IMR-90 (cell line): ENCODE measurements around the gene GUCY2C. TPM values are rescaled to one million over a fixed set of nuclear protein-coding genes. Genes with fewer than 3 reads are reported as not detected.

Experiments used
- ATAC-seq: fragments of 200-7000 bp; cut with Tn5 transposase; 2 replicates; pipeline ENCODE4 v1.9.1; 2020; ENCODE audit warnings: low read depth, mild to moderate bottlenecking, moderate library complexity
- BruUV-seq: library from RNA; stranded (reverse); fragments of 400-500 nt; replicated peaks from 2 replicates; lab custom pipeline; 2021; lab: Mats Ljungman, UMichigan
- CTCF ChIA-PET: fragments of 300-600 bp; formaldehyde crosslinking; extraction: SDS; loops from one replicate; lab custom pipeline; 2021; ENCODE audit warnings: antibody characterized with exemption; lab: Yijun Ruan, JAX
- POLR2A ChIA-PET: fragments of 300-600 bp; sonication (Branson Sonifier 250); formaldehyde crosslinking; loops from one replicate; lab custom pipeline; 2022; ENCODE audit warnings: antibody characterized with exemption; ENCODE audit not compliant: unreplicated experiment; lab: Charles Lee
- DNase-seq: peaks from one replicate; pipeline ENCODE4 v3.0.0; 2013
- H2AFZ ChIP-seq: replicated peaks from 2 replicates; pipeline ENCODE3; 2013; ENCODE audit warnings: low read length, mild to moderate bottlenecking; ENCODE audit not compliant: poor library complexity
- H2AK5ac ChIP-seq: 2 replicates; pipeline ENCODE4 v1.6.1; 2013; ENCODE audit warnings: low read depth, low read length, inconsistent platforms
- H2AK9ac ChIP-seq: replicated peaks from 2 replicates; pipeline ENCODE3; 2013; ENCODE audit warnings: mild to moderate bottlenecking, low read depth, low read length, moderate library complexity; ENCODE audit not compliant: poor library complexity
- H2BK120ac ChIP-seq: 2 replicates; pipeline ENCODE4 v1.6.1; 2013; ENCODE audit warnings: low read depth, low read length, inconsistent platforms
- H2BK15ac ChIP-seq: 3 replicates; pipeline ENCODE4 v1.6.1; 2013; ENCODE audit warnings: low read depth, low read length, inconsistent platforms
- H2BK20ac ChIP-seq: 2 replicates; pipeline ENCODE4 v1.6.1; 2013; ENCODE audit warnings: low read depth, mild to moderate bottlenecking, inconsistent platforms, low read length, moderate library complexity
- H2BK5ac ChIP-seq: 2 replicates; pipeline ENCODE4 v1.6.1; 2013; ENCODE audit warnings: mild to moderate bottlenecking, low read depth, low read length, inconsistent platforms; ENCODE audit not compliant: poor library complexity, severe bottlenecking
- H3K14ac ChIP-seq: replicated peaks from 2 replicates; pipeline ENCODE4 v1.6.1; 2013; ENCODE audit warnings: low read depth, low read length, inconsistent platforms
- H3K18ac ChIP-seq: 2 replicates; pipeline ENCODE4 v1.6.1; 2013; ENCODE audit warnings: low read depth, low read length, control low read depth
- H3K23ac ChIP-seq: 2 replicates; pipeline ENCODE4 v1.6.1; 2013; ENCODE audit warnings: low read depth, low read length, inconsistent platforms
- H3K27ac ChIP-seq: 2 replicates; pipeline ENCODE4 v1.5.1; 2013; ENCODE audit warnings: mild to moderate bottlenecking, control low read depth, low read length; ENCODE audit not compliant: insufficient read depth
- H3K27me3 ChIP-seq: 2 replicates; pipeline ENCODE4 v1.6.1; 2013; ENCODE audit warnings: low read length; ENCODE audit not compliant: control insufficient read depth, insufficient read depth
- H3K36me3 ChIP-seq: 2 replicates; pipeline ENCODE4 v1.6.1; 2013; ENCODE audit warnings: low read length, mixed read lengths; ENCODE audit not compliant: control insufficient read depth, insufficient read depth
- H3K4ac ChIP-seq: 2 replicates; pipeline ENCODE4 v1.6.1; 2013; ENCODE audit warnings: low read depth, low read length, inconsistent platforms
- H3K4me1 ChIP-seq: 2 replicates; pipeline ENCODE4 v1.6.1; 2013; ENCODE audit warnings: low read length, mixed read lengths; ENCODE audit not compliant: control insufficient read depth, insufficient read depth
- H3K4me2 ChIP-seq: 2 replicates; pipeline ENCODE4 v1.6.1; 2013; ENCODE audit warnings: low read depth, mild to moderate bottlenecking, control low read depth, low read length, moderate library complexity
- H3K4me3 ChIP-seq: 2 replicates; pipeline ENCODE4 v1.5.1; 2013; ENCODE audit warnings: low read depth, mild to moderate bottlenecking, control low read depth, low read length, moderate library complexity; ENCODE audit not compliant: insufficient read depth
- H3K56ac ChIP-seq: 2 replicates; pipeline ENCODE4 v1.6.1; 2013; ENCODE audit warnings: low read length, inconsistent platforms; ENCODE audit not compliant: insufficient read depth; ENCODE audit errors: extremely low read depth
- H3K79me1 ChIP-seq, 2 experiments: 2 replicates each; pipeline ENCODE4 v1.6.1; 2013; ENCODE audit warnings: low read length in 2 of 2, inconsistent platforms in 1 of 2, low read depth in 1 of 2
- H3K9ac ChIP-seq: 2 replicates; pipeline ENCODE4 v1.6.1; 2013; ENCODE audit warnings: low read depth, low read length, control low read depth
- H3K9me1 ChIP-seq: 2 replicates; pipeline ENCODE4 v1.6.1; 2013; ENCODE audit warnings: low read length, inconsistent platforms; ENCODE audit not compliant: insufficient read depth
- H3K9me3 ChIP-seq: 2 replicates; pipeline ENCODE4 v1.6.1; 2013; ENCODE audit warnings: low read length; ENCODE audit not compliant: control insufficient read depth, insufficient read depth
- H4K20me1 ChIP-seq: 2 replicates; pipeline ENCODE4 v1.6.1; 2013; ENCODE audit warnings: low read length, inconsistent platforms; ENCODE audit not compliant: insufficient read depth
- H4K5ac ChIP-seq: 2 replicates; pipeline ENCODE4 v1.6.1; 2013; ENCODE audit warnings: mild to moderate bottlenecking, low read depth, low read length, control low read depth
- H4K8ac ChIP-seq, 2 experiments: 2 replicates each; pipeline ENCODE4 v1.6.1; 2013; ENCODE audit warnings: low read depth in 2 of 2, low read length in 2 of 2, control low read depth in 1 of 2, inconsistent platforms in 1 of 2
- H4K91ac ChIP-seq: 2 replicates; pipeline ENCODE4 v1.6.1; 2013; ENCODE audit warnings: low read depth, low read length, inconsistent platforms; ENCODE audit not compliant: insufficient read depth
- WGBS, 2 experiments: methylation state at CpG; one replicate each; pipeline versions ENCODE4 v1.1.5 to v1.1.7; 2013; ENCODE audit warnings: missing lambda C conversion rate in 2 of 2; ENCODE audit not compliant: insufficient read length in 1 of 2; ENCODE audit errors: extremely low coverage in 2 of 2; 5-methylcytosine and 5-hydroxymethylcytosine counted together
- dilution Hi-C: fragments of 300-500 bp; cut with HindIII; formaldehyde crosslinking; loops from one replicate; pipeline ENCODE4 v1.14.3; 2018; ENCODE audit warnings: low sequenced_read_pairs; ENCODE audit not compliant: unreplicated experiment
- in situ Hi-C: fragments of 300-500 bp; cut with MboI; formaldehyde crosslinking; loops from 3 replicates; pipeline ENCODE4 v1.14.3; 2019; ENCODE audit warnings: low sequenced_read_pairs, inconsistent platforms, mixed read lengths
- intact Hi-C: fragments of 100-400 bp; cut with micrococcal nuclease; formaldehyde crosslinking; loops from 2 replicates; pipeline ENCODE4 v1.10.0; 2022
- polyA plus RNA-seq, 3 experiments: library from polyadenylated mRNA; depleted of rRNA; stranded (reverse); fragments of >200 nt; gene quantifications; 2 replicates each; pipeline ENCODE4 v1.2.3, GENCODE V29; 2012; ENCODE audit warnings: low replicate concordance in 1 of 3
- total RNA-seq: library from RNA; depleted of rRNA; stranded (reverse); fragments of >200 nt; gene quantifications from 2 replicates; pipeline ENCODE4 v1.2.3, GENCODE V29; 2012
- TF ChIP-seq, protein P1 (sequence below): conservative IDR thresholded peaks from 2 replicates; pipeline ENCODE4 v1.5.1; 2012; ENCODE audit warnings: mild to moderate bottlenecking, low read depth, low read length, improper control_type of control experiment

GUCY2C gene
- total and polyA plus RNA-seq, 2 of the 4 experiments (the other 2 are of a cell fraction), result not detected

DNA sequence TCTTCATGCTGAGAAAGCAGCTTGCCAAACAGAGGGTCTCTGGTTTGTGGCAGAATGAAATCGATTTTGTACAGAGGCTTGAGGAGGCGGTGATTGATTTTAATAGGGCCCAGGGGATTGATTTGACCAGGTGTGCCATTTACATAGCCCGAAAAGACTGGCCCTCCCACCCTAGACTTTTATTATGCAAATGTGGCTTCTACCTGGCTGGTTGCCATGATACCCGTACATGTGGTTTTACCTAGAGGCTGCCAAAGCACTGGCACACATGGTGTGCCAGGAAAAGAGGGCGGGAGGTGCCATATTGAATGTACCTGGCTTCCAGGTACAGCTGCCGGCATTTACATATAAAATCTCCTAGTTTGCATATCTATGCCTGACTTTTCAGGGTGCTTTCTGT, 18.0 kb upstream of the GUCY2C start:
- no peaks in the 10 kb centered on the region for H3K9me1 ChIP-seq
- H4K20me1 ChIP-seq, result no peaks in the 10 kb centered on the region
- no peak overlapping the region for H2AK9ac ChIP-seq
- POLR2A ChIA-PET, result no interaction called here
- no TSS peak for BruUV-seq
- H4K91ac ChIP-seq, result no peak overlapping the region
- no peaks in the 10 kb centered on the region for H3K36me3 ChIP-seq
- no peak overlapping the region for H4K5ac ChIP-seq
- no peak overlapping the region for H3K9ac ChIP-seq
- TF ChIP-seq, protein P1, sequence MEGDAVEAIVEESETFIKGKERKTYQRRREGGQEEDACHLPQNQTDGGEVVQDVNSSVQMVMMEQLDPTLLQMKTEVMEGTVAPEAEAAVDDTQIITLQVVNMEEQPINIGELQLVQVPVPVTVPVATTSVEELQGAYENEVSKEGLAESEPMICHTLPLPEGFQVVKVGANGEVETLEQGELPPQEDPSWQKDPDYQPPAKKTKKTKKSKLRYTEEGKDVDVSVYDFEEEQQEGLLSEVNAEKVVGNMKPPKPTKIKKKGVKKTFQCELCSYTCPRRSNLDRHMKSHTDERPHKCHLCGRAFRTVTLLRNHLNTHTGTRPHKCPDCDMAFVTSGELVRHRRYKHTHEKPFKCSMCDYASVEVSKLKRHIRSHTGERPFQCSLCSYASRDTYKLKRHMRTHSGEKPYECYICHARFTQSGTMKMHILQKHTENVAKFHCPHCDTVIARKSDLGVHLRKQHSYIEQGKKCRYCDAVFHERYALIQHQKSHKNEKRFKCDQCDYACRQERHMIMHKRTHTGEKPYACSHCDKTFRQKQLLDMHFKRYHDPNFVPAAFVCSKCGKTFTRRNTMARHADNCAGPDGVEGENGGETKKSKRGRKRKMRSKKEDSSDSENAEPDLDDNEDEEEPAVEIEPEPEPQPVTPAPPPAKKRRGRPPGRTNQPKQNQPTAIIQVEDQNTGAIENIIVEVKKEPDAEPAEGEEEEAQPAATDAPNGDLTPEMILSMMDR, result no peak
- no peak for ATAC-seq
- H3K4me3 ChIP-seq, result no peak overlapping the region
- H2AFZ ChIP-seq, result no peak overlapping the region
- H3K27me3 ChIP-seq, result peaks cover 4% of the 10 kb centered on the region; the same call in 1 of the 2 replicates
- H3K14ac ChIP-seq, result no peak overlapping the region
- no peak for DNase-seq
- H2BK5ac ChIP-seq, result no peak overlapping the region
- H2AK5ac ChIP-seq, result no peak overlapping the region
- WGBS, 2 experiments, result 20% methylated on average over 1 of the region's 6 CpGs; no CpG with 5 or more reads in 1 of the 2 experiments
- no peak overlapping the region for H2BK20ac ChIP-seq
- H3K18ac ChIP-seq, result no peak overlapping the region
- no peaks in the 10 kb centered on the region for H3K79me1 ChIP-seq
- H2BK15ac ChIP-seq, result no peak overlapping the region
- H4K8ac ChIP-seq, result no peak overlapping the region
- dilution Hi-C loops (no loop called here), in situ Hi-C loops (no loop called here), intact Hi-C loops (no loop called here)
- H2BK120ac ChIP-seq, result no peak overlapping the region
- no peaks in the 10 kb centered on the region for H3K4me1 ChIP-seq
- no peak overlapping the region for H3K27ac ChIP-seq
- no peak overlapping the region for H3K56ac ChIP-seq
- CTCF ChIA-PET, result no interaction called here
- no peak overlapping the region for H3K4me2 ChIP-seq
- no peak overlapping the region for H3K4ac ChIP-seq
- no peaks in the 10 kb centered on the region for H3K9me3 ChIP-seq
- H3K23ac ChIP-seq, result no peak overlapping the region
